Medulla oblongata (tissue), 1 donor: ENCODE results near the gene PSME2.

Source experiments
- DNase-seq: peaks from one replicate; pipeline ENCODE4 v3.0.0-alpha.2; 2015; ENCODE audit errors: extremely low spot score

Gene PSME2

DNA sequence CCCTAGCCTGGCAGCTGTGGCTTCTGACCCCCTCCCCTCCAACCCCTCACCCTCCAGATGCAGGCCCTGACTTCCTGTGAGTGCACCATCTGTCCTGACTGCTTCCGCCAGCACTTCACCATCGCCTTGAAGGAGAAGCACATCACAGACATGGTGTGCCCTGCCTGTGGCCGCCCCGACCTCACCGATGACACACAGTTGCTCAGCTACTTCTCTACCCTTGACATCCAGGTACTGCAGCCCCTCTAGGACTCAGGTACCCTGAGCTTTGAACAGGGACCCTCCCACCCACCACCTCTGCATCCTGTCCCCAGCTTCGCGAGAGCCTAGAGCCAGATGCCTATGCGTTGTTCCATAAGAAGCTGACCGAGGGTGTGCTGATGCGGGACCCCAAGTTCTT is 8.7 kb upstream of the PSME2 start:
- DNase-seq: no peak

DNA sequence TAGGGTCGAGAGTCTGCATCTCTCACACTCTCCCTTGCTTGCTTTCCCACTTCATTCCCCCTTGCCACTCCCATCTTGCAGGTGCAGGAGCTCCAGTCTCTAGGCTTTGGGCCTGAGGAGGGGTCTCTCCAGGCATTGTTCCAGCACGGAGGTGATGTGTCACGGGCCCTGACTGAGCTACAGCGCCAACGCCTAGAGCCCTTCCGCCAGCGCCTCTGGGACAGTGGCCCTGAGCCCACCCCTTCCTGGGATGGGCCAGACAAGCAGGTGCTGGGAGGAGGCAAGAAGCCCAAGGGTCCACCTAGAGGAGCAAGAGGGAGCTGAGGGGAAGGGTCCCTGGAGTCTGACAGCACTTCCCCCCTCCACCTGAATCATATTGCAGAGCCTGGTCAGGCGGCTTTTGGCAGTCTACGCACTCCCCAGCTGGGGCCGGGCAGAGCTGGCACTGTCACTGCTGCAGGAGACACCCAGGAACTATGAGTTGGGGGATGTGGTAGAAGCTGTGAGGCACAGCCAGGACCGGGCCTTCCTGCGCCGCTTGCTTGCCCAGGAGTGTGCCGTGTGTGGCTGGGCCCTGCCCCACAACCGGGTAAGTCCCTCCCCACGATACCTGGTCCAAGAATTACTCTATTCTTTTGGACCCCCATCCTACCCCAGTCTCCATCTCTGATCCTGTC is 5.1 kb upstream of the PSME2 start:
- DNase-seq: no peak

DNA sequence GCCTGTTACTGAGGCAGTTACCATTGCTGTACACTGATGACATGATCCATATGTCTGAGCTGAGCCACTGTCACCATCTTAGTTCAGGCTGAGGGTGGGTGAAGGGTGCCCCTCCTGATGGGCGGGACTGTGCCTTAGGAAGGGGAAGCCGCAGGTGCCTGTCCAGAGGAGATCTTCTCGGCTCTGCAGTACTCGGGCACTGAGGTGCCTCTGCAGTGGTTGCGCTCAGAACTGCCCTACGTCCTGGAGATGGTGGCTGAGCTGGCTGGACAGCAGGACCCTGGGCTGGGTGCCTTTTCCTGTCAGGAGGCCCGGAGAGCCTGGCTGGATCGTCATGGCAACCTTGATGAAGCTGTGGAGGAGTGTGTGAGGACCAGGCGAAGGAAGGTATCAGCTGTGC is 4.6 kb upstream of the PSME2 start:
- DNase-seq: no peak

DNA sequence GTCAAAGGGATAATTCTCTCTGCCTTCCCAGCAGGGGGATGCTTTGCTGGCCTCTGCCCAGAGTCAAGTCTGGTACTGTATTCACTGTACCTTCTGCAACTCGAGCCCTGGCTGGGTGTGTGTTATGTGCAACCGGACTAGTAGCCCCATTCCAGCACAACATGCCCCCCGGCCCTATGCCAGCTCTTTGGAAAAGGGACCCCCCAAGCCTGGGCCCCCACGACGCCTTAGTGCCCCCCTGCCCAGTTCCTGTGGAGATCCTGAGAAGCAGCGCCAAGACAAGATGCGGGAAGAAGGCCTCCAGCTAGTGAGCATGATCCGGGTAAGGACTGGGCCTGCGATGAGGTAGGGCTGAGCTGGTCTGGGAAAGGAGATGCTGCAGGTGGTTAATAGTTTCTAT is 4.2 kb upstream of the PSME2 start:
- no peak for DNase-seq

DNA sequence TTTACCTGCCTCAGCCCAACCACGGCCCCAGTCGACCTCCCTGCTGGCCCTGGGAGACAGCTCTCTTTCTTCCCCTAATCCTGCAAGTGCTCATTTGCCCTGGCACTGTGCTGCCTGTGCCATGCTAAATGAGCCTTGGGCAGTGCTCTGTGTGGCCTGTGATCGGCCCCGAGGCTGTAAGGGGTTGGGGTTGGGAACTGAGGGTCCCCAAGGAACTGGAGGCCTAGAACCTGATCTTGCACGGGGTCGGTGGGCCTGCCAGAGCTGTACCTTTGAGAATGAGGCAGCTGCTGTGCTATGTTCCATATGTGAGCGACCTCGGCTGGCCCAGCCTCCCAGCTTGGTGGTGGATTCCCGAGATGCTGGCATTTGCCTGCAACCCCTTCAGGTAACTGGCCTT is 3.7 kb upstream of the PSME2 start:
- DNase-seq: no peak

DNA sequence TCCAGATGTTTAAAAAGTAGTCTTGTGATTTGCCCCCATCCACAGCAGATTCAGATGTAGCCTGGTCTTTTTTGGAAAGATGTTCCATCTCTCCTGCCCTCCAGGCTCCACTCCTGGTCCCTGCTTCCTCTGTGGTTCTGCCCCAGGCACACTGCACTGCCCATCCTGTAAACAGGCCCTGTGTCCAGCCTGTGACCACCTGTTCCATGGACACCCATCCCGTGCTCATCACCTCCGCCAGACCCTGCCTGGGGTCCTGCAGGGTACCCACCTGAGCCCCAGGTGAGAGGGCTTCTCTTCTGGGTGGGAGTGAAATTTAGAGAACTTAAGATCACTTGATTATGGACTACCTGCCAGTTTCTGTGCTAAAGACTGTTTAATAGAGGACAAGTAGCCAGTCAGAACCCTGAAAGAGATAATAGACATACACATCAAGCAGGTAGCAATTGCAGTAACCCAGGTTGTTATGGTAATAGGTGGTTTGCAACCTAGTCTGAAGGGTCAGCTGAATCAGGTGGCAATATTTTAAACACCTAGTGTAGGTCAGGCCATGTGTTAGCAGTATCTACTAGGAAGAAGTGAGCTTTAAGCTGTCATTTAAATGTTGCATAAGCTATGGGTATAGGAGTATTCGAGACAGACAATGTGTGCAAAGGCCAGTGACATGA is 3.0 kb upstream of the PSME2 start:
- no peak for DNase-seq

DNA sequence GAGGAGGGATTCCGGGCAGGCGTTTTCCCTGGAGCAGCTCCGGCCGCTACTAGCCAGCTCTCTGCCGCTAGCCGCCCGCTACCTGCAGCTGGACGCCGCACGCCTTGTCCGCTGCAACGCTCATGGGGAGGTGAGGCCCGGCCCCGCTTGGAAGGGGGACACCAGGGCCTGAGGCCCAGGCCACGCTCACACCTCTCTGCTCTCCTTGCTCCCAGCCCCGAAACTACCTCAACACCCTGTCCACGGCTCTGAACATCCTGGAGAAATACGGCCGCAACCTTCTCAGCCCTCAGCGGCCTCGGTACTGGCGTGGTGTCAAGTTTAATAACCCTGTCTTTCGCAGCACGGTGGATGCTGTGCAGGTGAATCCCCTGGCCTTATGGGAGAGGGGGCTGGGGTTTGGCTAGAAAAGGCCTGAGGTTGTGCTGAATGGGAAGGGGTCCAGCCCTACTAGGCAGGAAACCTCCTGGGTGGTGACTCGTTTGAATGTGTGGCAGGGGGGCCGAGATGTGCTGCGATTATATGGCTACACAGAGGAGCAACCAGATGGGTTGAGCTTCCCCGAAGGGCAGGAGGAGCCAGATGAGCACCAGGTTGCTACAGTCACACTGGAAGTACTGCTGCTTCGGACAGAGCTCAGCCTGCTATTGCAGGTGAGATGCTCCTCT is 1.5 kb upstream of the PSME2 start:
- no peak for DNase-seq

DNA sequence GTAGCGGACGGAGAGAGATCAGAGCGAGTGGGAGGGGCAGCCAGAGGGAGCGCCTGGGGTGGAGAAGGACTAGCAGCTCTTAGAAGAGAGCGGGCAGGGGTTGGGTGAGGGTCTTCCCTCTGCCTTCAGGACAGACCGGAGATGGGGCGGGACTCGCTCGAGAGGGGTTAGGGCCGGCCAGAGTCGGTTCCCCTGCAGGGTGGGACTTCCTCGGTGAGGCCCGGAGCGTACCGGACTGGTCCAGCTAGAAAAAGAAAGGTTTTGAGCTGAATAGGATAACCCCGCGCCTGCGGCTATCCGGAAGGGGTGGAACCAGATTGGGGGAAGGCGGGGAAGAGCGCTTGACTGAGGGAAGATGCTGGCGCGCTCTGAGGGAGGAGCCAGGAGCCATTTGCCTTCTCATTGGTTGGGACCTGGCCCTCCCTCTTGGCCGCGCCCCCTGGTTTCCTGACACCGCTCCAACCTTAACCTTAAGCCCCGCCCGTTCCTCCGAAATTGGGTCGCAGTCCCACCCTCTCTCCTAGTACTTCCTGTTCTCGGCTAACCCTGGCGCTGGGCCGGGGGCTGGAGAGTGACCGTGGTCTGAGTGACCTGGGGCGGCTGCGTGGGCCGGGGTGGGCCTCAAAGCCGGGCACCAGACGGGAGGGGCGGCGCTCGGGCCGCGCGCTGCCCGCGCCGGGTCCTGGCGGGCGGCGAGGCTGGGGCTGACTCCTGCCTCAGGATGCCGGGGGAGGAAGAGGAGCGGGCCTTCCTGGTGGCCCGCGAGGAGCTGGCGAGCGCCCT is 759 bp upstream of the PSME2 start, which contains the start of gene RNF31:
TSS of gene RNF31 (plus strand) at position 521 of the 783 bp plus-strand sequence. CDS start at position 722, 201 bp downstream.
- DNase-seq: peak; percentile 100

DNA sequence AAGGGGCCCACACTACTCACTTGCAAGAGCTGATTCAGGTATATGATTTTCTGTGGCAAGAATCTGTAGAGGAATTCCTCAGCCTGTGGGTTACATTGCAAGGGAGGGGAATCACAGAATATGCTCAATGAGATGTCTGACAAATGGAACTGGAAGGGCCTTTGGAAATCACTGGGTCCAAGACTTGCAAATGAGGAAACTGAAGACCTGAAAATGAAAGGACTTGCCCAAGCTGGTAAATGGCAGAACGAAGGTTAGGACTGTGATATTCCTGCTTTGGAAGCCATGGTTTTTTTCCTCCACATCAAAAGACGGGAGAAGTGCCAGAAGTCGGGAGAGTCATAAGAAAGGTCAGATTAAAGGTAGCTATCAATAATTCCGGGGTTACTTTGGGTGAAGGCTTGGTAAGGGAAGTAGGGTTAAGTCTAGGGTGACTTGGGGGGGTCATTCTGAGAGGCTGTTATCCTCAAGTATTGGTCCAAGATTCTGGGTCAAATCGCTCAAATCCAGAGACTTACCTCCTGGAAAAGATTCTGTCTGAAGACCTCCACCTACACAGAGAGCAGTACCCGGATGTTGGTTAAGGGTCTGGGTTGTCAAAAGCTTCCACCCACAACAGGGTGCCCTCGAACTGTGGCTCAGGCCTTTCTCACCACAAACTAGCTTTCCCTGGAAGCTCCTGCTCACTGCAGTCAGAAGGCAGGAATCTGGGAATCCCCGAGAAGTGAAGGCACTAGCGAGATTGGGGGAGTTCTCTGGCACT is 539 bp downstream of the PSME2 start:
- DNase-seq: no peak

DNA sequence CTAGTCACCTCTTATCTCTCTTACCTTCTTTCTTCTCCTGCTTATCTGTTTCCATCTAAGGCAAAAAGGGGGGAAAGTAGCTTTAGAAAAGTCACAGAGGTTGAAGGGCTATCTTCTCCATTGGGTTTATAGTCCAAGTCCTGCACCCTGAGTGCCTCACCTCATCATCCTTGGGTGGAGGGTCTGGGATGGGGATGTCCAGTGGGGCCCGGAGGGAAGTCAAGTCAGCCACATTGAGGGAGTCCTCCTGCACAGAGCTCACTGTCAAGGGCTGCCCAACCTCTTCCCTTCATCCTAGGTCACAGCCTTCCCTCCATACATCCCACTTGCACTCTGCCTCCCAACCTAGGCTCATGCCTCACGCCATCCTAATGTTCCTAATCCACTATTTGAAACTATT is 1.2 kb downstream of the PSME2 start:
- no peak for DNase-seq

DNA sequence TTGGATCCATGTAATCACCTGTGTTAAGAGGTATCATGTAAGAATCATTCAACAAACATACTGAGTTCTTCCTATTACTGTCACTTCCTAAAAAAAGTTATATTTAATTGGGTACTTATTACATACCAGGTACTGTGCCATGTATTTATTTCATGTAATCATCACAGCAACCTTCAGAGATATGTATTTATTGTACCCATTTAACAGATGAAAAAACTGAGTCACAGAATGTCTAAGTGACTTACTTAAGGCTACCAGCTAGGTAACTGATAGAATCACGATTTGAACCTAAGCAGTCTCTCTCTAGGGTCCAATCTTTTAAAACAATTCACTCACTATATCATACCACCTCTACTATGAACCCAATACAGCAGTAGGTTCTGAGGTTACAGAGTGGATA is 2.0 kb downstream of the PSME2 start:
- DNase-seq: no peak

DNA sequence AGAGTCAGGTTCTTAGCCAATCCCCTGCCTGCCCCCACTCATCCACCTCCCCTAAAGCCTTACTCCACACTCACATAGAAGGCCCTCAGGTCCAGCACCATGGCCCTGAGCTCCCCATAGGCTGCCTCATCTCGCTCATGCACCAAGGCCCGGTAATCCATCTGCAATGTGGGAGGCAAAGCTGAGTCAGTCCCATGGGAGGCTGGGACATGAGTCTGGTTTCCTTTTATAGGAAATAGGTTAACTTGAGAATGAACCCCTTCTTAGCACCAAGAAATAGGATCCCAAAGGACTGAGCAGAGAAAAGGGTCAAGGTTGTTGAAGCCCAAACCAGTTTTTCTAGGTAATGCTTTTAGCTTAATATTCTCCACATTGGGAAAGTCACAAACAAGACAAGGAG is 2.9 kb downstream of the PSME2 start:
- no peak for DNase-seq

DNA sequence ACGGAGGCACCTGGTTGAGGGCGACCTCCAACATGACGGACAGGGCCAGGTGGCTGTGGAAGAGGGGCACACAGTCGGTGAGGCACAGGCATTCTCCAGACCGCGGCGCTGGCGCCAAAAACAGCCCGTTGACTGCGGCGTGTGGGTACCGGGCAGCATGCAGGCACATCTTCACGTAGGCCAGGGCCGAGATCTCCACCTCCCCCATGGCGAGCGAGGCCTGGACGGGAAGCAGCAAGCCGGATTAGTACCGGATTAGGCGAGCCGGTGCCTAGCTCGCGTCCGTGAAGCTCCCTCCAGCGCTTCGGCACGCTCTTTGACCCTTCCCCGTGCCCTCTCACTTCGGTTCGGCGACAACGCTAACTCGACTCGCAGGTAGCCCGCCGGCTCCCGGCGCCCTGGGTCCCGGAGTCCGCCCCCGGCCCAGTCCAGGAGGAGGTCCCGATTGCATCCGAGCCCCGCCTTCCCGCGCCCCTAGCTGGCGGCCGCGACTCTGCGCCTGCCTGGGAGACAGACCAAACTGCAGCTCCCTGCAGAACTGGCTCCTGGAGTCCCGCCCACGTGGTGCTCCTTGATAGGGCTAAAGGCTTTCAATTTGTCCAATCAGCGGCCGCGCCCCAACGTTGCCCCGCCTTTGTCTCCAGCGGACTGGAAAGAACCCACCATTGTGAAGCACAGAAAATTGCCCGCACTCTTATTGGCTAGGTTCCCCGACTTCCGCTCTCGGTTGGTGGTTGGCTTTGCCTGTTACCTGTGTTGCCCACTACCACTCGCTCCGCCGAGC is 5.1 kb downstream of the PSME2 start, which contains the start of gene EMC9:
TSS of gene EMC9 (minus strand) at position 495 of the 784 bp plus-strand sequence. CDS start at position 208, 287 bp downstream.
- peak; percentile 100 for DNase-seq

DNA sequence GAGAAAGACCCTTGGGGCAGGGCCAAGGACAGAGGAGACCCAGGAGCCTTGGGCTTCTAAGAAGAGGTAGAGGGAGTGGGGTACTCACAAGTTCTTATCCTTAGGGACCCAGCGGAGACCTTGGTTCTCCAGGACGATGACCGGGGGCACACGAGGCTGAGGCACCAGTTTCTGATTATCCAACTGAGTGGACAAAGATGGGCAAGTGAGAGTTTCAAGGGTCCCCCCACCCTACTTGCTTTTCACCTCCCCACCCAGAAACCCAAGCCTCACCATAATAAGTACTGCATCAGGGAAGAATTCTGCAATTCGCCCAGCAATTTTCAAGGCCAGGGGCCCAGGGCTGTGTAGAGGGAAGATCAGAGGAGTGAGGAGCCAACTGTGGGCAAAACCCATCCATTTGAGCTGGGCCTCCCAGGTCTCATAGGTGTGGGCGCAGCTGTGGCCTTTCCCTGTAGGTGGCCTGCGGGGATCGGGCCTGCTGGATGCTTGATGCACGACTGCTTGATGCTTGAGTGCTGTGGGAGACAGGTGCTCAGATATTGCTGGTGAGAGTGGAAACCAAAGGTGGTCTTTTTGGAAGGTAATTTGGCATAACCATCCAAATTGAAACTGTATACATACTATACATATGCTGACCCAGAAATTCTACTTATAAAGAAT is 7.0 kb downstream of the PSME2 start:
- DNase-seq: no peak

DNA sequence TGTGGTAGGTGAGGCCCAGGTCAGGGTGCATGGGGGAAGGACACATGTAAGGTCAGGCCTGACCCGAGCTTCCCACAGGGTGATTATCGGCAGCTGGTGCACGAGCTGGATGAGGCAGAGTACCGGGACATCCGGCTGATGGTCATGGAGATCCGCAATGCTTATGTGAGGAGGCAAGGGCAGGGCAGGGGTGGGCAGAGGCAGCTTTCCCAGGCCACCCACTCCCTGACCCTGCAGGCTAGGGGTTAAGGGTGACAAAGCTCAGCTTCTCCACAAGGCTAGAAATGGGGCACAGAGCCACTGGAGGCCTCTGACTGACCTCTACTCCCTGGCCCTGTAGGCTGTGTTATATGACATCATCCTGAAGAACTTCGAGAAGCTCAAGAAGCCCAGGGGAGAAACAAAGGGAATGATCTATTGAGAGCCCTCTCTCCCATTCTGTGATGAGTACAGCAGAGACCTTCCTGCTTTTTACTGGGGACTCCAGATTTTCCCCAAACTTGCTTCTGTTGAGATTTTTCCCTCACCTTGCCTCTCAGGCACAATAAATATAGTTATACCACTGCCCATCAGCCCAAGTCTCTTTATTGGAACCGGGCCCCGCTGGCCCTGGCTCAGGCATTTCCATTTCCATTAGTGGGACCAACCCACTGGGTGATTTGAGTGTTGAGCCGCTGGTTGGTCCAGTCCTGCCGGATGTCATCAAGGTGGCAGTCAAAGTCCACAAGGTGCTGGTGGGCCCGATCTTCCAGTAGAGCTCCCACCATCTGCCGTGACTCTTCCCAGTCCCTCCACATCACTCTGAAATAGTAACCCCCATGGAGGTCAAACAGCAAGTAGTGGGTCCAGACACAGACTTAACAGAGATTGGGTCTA is 7.8 kb downstream of the PSME2 start:
- DNase-seq: no peak

DNA sequence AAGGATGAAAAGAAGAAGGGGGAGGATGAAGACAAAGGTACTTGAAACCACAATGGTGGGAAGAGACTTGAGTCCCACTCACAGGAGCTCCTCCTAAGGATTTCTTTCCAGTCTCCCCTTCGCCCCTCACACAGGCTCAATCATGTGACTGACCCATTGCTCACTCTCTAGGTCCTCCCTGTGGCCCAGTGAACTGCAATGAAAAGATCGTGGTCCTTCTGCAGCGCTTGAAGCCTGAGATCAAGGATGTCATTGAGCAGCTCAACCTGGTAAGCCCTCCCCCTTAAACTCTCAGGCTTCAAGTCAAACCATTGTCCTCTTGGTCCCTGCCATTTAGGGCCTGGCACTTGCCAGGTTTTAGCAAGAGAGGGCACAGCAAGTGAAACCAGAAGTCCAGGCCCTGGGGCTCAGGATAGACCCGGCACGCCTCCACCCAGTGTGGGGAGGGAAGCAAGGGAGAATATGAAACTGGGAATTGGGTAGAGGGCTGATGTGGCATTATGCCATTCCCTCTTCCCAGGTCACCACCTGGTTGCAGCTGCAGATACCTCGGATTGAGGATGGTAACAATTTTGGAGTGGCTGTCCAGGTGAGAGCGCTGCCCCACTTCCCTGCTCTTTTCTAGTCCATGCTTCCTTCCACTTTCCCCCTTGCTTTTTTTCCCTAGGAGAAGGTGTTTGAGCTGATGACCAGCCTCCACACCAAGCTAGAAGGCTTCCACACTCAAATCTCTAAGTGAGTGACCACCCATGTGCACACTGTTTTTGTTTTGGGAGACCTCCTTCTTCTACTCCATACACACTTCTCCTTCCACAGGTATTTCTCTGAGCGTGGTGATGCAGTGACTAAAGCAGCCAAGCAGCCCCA is 8.6 kb downstream of the PSME2 start:
- no peak for DNase-seq

DNA sequence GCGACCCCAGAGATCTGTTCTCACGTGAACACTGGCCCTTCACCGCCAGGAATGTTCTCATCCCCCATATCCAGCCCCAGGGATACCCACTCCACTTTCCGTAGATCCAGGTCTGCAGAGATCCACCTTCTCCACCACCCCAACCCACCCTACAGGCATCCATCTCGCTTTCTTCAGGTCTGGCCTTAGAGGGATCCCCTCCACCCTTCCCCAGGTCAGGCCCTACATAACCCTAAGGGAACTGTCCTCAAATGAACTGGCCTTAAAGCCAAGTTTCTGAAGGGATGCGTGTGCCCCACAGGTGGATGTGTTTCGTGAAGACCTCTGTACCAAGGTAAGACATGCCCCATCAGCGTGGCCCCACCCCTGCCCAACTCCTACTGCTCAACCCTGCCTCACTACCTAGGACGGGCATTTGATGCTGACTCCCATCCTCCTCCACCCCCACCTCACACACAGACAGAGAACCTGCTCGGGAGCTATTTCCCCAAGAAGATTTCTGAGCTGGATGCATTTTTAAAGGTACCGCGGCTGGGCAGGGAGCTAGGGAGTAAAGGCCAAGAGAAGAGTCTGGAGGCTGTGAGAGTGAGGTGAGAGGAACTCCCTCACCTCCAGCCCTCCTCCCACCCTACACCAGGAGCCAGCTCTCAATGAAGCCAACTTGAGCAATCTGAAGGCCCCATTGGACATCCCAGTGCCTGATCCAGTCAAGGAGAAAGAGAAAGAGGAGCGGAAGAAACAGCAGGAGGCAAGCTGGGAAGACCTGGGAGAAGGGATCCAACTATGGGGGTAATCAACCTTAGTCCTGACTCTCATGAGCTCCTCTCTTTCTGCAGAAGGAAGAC is 9.5 kb downstream of the PSME2 start:
- no peak for DNase-seq
